GM12864 (cell line): ENCODE data around the gene ITPK1.
"Not testable (repeated sequence)": the region's sequence is repeated elsewhere in the genome, so short reads cannot be mapped to it uniquely, and the experiment has no call there.

Experiments
- DNase-seq: peaks from one replicate; pipeline ENCODE4 v3.0.0-alpha.2; 2011; ENCODE audit warnings: low read depth
- H3K4me3 ChIP-seq: 2 replicates; pipeline ENCODE4 v1.5.1; 2011; ENCODE audit warnings: mild to moderate bottlenecking, low read depth, low read length, control low read depth
- TF ChIP-seq, protein P1 (sequence below): IDR thresholded peaks from 2 replicates; pipeline ENCODE4 v1.5.1; 2011; ENCODE audit warnings: low read depth, mild to moderate bottlenecking, moderate library complexity, low read length, control low read depth, inconsistent platforms; ENCODE audit errors: missing control alignments

ITPK1 gene

DNA sequence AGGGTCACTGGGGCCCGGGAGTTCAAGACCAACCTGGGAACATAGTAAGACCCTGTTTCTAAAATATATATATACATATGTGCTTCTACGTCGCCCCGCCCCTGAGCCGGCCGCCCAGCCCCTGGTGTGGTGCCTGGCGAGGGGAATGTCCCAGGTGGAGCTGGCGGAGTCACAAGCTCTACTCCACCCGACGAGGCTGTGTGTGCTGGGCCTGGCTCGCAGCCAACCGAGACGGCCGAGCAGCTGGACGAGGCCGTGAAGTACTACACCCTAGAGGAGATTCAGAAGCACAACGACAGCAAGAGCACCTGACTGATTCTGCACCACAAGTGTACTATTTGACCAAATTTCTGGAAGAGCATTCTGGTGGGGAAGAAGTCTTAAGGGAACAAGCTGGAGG lies 22.1 kb upstream of the ITPK1 start:
- no peak overlapping the region for H3K4me3 ChIP-seq
- TF ChIP-seq, protein P1, sequence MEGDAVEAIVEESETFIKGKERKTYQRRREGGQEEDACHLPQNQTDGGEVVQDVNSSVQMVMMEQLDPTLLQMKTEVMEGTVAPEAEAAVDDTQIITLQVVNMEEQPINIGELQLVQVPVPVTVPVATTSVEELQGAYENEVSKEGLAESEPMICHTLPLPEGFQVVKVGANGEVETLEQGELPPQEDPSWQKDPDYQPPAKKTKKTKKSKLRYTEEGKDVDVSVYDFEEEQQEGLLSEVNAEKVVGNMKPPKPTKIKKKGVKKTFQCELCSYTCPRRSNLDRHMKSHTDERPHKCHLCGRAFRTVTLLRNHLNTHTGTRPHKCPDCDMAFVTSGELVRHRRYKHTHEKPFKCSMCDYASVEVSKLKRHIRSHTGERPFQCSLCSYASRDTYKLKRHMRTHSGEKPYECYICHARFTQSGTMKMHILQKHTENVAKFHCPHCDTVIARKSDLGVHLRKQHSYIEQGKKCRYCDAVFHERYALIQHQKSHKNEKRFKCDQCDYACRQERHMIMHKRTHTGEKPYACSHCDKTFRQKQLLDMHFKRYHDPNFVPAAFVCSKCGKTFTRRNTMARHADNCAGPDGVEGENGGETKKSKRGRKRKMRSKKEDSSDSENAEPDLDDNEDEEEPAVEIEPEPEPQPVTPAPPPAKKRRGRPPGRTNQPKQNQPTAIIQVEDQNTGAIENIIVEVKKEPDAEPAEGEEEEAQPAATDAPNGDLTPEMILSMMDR: no peak
- DNase-seq: no peak

DNA sequence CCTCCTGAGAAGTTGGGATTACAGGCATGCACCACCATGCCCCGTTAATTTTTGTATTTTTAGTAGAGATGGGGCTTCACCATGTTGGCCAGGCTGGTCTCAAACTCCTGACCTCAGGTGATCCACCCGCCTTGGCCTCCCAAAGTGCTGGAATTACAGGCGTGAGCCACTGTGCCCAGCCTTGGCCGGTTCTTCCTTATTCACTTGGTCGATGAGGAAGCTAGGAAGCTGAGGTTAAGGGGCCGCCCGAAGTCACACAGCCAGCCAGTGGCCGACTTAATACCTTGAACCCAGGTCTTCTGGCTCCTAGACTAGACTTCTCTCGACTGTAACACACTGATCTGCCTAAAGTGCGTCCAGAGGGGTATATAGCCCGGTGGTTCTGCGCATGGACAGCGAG lies 20.8 kb upstream of the ITPK1 start:
- DNase-seq: not testable (repeated sequence)

DNA sequence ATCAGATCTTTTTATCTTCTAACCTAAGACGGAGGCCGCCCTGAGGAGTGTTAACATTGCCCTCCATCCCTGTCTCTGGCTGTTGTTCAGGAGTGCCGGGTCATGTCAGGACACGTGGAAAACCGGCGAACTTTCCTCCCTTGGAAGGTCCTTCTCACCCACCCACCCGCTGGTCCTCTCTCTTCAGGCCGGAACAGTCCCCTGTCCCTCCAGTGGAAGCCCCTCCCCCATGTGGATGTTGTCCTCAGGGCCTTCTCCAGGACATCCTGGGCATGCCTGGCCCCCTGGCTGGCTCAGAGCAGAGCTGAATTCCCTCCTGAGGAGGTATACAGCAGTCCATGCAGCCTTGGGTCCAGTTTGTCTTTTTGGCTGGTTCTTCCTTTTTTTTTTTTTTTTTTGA lies 20.3 kb upstream of the ITPK1 start:
- no peak overlapping the region for H3K4me3 ChIP-seq
- DNase-seq: no peak
- TF ChIP-seq, protein P1: no peak

More for the DNA sequence above, 20.8 kb upstream of the ITPK1 start:
- H3K4me3 ChIP-seq: not testable (repeated sequence)

DNA sequence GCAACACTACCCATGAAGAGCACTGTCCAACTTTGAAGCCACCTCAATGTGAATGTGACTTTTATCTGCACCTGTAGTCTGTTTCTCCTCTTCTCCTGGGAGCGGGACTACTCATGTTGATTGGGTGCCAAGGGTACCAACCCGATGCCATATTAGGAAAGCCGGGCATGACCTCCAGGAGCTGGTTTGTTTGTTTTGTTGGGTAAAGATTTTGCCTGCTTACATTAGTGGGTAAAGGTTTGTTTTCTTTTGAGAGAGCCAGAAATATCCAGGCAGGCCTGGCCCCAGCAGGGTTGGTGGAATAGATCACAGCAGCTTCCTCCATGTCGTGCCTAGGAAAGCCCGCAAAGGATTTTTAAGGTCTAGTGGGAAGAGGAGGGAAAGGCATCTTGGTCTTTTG lies 19.7 kb upstream of the ITPK1 start:
- TF ChIP-seq, protein P1: no peak
- H3K4me3 ChIP-seq: no peak overlapping the region
- no peak for DNase-seq

DNA sequence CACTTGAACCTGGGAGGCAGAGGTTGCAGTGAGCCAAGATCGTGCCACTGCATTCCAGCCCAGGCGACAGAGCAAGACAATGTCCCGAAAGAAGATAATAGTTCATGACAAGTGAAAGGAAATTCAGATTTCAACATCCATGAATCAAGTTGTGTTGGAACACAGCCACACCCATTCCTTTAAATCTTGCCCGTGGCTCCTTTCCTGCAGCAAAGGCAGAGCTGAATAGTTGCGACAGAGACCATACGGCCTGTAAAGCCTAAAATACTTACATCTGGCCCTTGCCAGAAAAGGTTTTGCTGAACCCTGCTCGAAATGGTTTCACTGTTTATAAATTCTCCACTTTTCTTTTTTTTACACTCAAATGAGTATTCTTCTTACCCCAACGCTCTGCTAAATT lies 17.7 kb upstream of the ITPK1 start:
- DNase-seq: no peak
- no peak overlapping the region for H3K4me3 ChIP-seq
- TF ChIP-seq, protein P1: no peak

DNA sequence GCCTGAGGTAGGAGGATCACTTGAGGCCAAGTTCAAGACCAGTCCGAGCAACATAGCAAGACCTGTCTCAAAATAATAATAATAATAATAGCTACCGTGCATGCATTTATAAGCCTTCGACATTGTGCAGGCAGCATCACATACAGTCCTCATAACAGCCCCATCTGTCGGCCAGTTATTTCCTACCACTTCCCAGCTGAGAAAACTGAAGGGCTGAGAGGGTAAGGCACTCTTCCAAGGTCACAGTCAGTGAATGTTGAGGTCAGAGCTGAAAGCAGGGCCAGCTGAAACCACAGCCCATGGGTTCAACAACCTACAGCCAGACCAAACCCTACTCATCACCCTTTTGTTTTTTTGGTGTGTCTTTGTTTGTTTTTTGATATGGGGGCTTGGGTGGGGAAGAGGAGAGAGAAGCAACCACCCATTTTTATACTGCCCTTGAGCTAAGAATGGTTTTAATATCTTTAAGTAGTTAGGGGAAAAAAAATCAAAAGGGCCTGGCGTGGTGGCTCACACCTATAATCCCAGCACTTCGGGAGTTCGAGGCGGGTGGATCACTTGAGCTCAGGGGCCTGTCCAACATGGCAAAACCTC lies 16.8 kb upstream of the ITPK1 start:
- TF ChIP-seq, protein P1: peak; percentile 51
- H3K4me3 ChIP-seq: no peak overlapping the region
- no peak for DNase-seq

DNA sequence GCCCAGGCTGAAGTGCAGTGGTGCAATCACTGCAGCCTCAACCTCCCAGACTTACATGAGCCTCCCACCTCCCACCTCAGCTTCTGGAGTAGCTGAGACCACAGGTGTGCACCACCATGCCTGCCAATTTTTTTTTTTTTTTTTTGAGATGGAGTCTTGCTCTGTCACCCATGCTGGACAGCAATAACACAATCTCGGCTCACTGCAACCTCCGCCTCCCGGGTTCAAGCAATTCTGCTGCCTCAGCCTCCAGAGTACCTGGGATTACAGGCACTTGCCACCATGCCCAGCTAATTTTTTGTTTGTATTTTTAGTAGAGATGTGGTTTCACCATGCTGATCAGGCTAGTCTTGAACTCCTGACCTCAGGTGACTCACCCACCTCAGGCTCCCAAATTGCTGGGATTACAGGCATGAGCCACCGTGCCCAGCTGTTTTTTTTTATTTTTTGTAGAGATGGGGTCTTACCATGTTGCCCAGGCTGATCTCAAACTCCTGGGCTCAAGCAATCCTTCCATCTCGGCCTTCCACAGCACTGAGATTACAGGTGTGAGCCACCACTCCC lies 15.6 kb upstream of the ITPK1 start:
- H3K4me3 ChIP-seq, DNase-seq: not testable (repeated sequence)

DNA sequence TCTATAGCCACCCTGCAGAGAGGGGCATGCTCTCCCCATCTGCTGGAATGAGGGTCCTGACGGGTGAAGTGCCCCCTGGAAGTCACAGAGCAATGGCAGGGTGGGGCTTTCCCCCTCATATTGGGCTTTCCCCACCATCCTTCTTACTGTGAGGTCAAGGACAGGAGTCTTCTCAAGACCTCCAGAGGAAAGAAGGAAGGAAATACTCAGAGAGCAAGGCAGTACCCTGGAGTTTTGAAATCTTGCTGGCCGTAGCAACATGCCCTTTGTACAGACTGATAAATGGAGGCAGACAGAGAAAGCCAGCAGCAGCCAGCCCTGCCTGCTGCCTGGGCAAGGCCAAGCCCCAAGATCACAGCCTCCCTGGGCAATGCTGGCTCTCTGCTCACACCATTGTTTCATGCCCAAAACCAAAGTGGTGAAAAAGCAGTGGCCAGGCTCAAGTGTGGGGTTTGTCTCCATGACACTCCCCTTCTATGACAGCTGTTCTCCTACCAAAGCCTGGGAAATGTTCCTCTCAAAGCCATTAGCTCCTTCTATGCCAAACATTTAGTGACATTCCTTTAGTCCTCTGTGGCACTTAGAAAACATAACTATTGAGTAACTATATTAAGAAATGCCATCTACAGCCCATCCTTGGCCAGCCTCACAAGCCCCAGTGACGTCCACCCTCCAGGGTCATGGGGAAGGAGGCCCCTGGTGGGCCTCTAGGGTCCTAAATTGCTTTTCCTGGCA lies 13.2 kb upstream of the ITPK1 start:
- no peak for DNase-seq
- TF ChIP-seq, protein P1: no peak
- no peak overlapping the region for H3K4me3 ChIP-seq
